ENCODE measurements around the gene PLEKHG7. TPM values are rescaled to one million over a fixed set of nuclear protein-coding genes. Genes with fewer than 3 reads are reported as not detected.

Gene PLEKHG7
- total and polyA plus RNA-seq, 9 of the 15 experiments (the other 6 are each of a cell fraction or from before 2014, with no cell fraction given), result 0.03 TPM; not detected in 8

DNA sequence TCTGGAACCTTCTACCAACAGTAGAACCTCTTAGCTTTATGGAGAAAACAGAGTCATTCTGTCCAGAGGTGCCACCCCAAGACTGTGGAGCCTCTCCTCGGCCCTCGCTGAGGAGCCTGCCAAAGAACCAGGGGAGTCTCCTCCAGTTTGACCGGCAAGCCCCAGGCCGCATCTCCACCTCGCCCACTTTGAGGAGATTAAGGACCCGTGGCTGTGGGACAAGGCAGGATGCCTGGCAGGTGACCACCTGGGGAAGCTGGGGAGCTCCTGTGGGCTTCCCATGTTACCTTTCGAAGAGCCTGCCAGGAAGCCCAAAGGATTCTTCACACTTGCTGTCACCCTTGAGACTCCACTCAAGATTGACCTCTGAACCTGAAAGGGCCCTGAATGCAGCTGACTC lies 3.8 kb downstream of the PLEKHG7 start:
- POLR2A ChIA-PET, result interaction anchor here (1.1 kb wide), 1 partner anchor 10 kb away, joined by 3 read pairs; no protein-coding TSS in a partner anchor

More for the DNA sequence above, 3.8 kb downstream of the PLEKHG7 start:
- Histone ChIP-seq H3K4me3 (no peak overlapping the region), H3K27ac (ENCODE audit: extremely low read depth, low read depth, low read length) (no peak overlapping the region), H2AFZ (ENCODE audit: low read depth, low read length) (no peak overlapping the region), H3K79me2 (ENCODE audit: control insufficient read depth, insufficient read depth, low read length) (no peaks in the 10 kb centered on the region), H3K27me3 (ENCODE audit: control insufficient read depth in 2 of 2, insufficient read depth in 2 of 2, low read length in 2 of 2) (peaks cover 16 to 34% of the 10 kb centered on the region in 2 experiments; a peak in 4 of 5 replicates), H3K9ac (ENCODE audit: insufficient read depth in 1 of 2, low read depth in 2 of 2, low read length in 2 of 2) (no peak overlapping the region), H3K9me3 (replicated peaks; ENCODE audit: control insufficient read depth, insufficient read depth, low read depth, low read length) (no peaks in the 10 kb centered on the region), H3K9me1 (ENCODE audit: control insufficient read depth, insufficient read depth, low read length) (no peaks in the 10 kb centered on the region), H3K4me2 (ENCODE audit: insufficient read depth, low read length) (no peak overlapping the region), H3K4me1 (replicated peaks in 1 of 2; ENCODE audit: control insufficient read depth in 2 of 2, insufficient read depth in 2 of 2, low read length in 2 of 2) (no peaks in the 10 kb centered on the region), H4K20me1 (replicated peaks; ENCODE audit: control insufficient read depth, insufficient read depth, low read length) (no peaks in the 10 kb centered on the region), H3K36me3 (ENCODE audit: control insufficient read depth, insufficient read depth, low read length) (no peaks in the 10 kb centered on the region)
- no TSS peak for BruUV-seq (replicated peaks)
- TF ChIP-seq MTF1 (CRISPR knock-in tag; IDR thresholded peaks at IDR 0.05; ENCODE audit: borderline replicate concordance) (no peak), BMI1 (IDR thresholded peaks at IDR 0.05; ENCODE audit: low read length) (no peak), CBFA2T3 (IDR thresholded peaks at IDR 0.05) (no peak), ZNF175 (CRISPR knock-in tag; IDR thresholded peaks at IDR 0.05; ENCODE audit: low read depth) (no peak), ZNF785 (CRISPR knock-in tag; IDR thresholded peaks at IDR 0.05) (no peak), PHF8 (IDR thresholded peaks at IDR 0.05; ENCODE audit: borderline replicate concordance, low read length) (no peak), ZNF224 (CRISPR knock-in tag; IDR thresholded peaks at IDR 0.05) (no peak), ZNF316 (IDR thresholded peaks at IDR 0.05) (no peak), ZNF644 (tag; IDR thresholded peaks at IDR 0.05; ENCODE audit: low read depth) (no peak), ZNF76 (CRISPR knock-in tag; IDR thresholded peaks at IDR 0.05; ENCODE audit: borderline replicate concordance) (no peak)
- TF ChIP-seq, protein P1, sequence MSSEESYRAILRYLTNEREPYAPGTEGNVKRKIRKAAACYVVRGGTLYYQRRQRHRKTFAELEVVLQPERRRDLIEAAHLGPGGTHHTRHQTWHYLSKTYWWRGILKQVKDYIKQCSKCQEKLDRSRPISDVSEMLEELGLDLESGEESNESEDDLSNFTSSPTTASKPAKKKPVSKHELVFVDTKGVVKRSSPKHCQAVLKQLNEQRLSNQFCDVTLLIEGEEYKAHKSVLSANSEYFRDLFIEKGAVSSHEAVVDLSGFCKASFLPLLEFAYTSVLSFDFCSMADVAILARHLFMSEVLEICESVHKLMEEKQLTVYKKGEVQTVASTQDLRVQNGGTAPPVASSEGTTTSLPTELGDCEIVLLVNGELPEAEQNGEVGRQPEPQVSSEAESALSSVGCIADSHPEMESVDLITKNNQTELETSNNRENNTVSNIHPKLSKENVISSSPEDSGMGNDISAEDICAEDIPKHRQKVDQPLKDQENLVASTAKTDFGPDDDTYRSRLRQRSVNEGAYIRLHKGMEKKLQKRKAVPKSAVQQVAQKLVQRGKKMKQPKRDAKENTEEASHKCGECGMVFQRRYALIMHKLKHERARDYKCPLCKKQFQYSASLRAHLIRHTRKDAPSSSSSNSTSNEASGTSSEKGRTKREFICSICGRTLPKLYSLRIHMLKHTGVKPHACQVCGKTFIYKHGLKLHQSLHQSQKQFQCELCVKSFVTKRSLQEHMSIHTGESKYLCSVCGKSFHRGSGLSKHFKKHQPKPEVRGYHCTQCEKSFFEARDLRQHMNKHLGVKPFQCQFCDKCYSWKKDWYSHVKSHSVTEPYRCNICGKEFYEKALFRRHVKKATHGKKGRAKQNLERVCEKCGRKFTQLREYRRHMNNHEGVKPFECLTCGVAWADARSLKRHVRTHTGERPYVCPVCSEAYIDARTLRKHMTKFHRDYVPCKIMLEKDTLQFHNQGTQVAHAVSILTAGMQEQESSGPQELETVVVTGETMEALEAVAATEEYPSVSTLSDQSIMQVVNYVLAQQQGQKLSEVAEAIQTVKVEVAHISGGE (CRISPR knock-in tag; IDR thresholded peaks at IDR 0.05), result no peak
- TF ChIP-seq, protein P2, sequence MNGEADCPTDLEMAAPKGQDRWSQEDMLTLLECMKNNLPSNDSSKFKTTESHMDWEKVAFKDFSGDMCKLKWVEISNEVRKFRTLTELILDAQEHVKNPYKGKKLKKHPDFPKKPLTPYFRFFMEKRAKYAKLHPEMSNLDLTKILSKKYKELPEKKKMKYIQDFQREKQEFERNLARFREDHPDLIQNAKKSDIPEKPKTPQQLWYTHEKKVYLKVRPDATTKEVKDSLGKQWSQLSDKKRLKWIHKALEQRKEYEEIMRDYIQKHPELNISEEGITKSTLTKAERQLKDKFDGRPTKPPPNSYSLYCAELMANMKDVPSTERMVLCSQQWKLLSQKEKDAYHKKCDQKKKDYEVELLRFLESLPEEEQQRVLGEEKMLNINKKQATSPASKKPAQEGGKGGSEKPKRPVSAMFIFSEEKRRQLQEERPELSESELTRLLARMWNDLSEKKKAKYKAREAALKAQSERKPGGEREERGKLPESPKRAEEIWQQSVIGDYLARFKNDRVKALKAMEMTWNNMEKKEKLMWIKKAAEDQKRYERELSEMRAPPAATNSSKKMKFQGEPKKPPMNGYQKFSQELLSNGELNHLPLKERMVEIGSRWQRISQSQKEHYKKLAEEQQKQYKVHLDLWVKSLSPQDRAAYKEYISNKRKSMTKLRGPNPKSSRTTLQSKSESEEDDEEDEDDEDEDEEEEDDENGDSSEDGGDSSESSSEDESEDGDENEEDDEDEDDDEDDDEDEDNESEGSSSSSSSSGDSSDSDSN (IDR thresholded peaks at IDR 0.05; ENCODE audit: borderline replicate concordance in 1 of 2, low read depth in 2 of 2, low read length in 2 of 2), result no peak
- TF ChIP-seq, protein P3, sequence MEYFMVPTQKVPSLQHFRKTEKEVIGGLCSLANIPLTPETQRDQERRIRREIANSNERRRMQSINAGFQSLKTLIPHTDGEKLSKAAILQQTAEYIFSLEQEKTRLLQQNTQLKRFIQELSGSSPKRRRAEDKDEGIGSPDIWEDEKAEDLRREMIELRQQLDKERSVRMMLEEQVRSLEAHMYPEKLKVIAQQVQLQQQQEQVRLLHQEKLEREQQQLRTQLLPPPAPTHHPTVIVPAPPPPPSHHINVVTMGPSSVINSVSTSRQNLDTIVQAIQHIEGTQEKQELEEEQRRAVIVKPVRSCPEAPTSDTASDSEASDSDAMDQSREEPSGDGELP (CRISPR knock-in tag; IDR thresholded peaks at IDR 0.05; ENCODE audit: borderline replicate concordance), result no peak
- FAIRE-seq (no peak), ATAC-seq (no peak), DNase-seq (ENCODE audit: extremely low read depth in 1 of 4, low spot score in 3 of 4) (no peak)
- in situ Hi-C loops (cut with MboI), result no loop called here
- WGBS (ENCODE audit: insufficient coverage, low coverage, missing lambda C conversion rate), result 6% methylated on average over 7 of the region's 7 CpGs
- intact Hi-C loops (cut with micrococcal nuclease), result no loop called here
- CTCF ChIA-PET (ENCODE audit: low intra/inter-chr PET ratio), result no interaction called here
